Measurements from ENCODE around the gene GPATCH8.
"Not testable (repeated sequence)": the region's sequence is repeated elsewhere in the genome, so short reads cannot be mapped to it uniquely, and the experiment has no call there.

GPATCH8 gene

DNA sequence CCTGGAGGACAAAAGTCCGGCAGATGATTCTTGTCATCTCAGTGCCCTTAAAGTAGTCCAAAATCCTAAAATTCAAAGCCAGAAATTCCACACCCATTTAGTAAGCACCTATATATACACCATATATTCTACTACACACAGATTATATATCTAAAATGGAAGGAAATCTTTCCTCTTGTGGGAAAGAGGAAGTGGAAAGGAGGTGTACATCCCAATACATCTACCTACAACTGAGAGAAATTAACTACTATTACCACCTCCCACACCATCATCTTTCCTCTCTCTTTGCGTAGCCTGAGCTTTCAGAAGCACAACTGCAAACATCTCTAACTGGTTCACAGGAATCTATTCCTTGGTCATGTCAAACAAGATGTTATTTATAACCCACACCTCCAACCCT is 108.4 kb downstream of the GPATCH8 start:
- 89 to 100% methylated on average over 2 of the region's 2 CpGs for WGBS, 2 experiments (ENCODE audit: insufficient coverage in 2 of 2)
- no peaks in the 10 kb centered on the region for H3K9me3 ChIP-seq (ENCODE audit: control insufficient read depth, low read length)
- peaks cover 3% of the 10 kb centered on the region for H3K4me1 ChIP-seq (ENCODE audit: control insufficient read depth, insufficient read depth, low read length, poor library complexity, severe bottlenecking)
- peaks cover 43% of the 10 kb centered on the region for H3K36me3 ChIP-seq (ENCODE audit: control insufficient read depth, insufficient read depth, low read length)
- no peak overlapping the region for H3K4me3 ChIP-seq (ENCODE audit: extremely low read depth, insufficient read depth, low read length, poor library complexity, severe bottlenecking)
- H3K27ac ChIP-seq (ENCODE audit: low read depth, low read length, severe bottlenecking): no peak overlapping the region

DNA sequence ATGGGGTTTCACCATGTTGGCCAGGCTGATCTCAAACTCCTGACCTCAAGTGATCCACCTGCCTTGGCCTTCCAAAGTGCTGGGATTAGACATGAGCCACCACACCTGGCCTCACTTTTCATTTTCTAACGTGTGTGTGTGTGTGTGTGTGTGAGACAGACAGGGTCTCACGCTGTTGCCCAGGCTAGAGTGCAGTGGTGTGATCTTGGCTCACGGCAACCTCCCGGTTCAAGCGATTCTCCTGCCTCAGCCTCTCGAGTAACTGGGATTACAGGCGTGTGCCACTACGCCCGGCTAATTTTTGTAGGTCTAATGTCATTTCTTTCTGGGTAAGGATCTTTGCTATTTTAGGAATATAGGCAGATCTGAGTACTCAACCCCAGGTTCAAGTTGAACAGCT is 109.1 kb downstream of the GPATCH8 start:
- not testable (repeated sequence) for H3K27ac ChIP-seq (ENCODE audit: low read depth, low read length, severe bottlenecking); H3K4me3 ChIP-seq (ENCODE audit: extremely low read depth, insufficient read depth, low read length, poor library complexity, severe bottlenecking); H3K4me1 ChIP-seq (ENCODE audit: control insufficient read depth, insufficient read depth, low read length, poor library complexity, severe bottlenecking); H3K9me3 ChIP-seq (ENCODE audit: control insufficient read depth, low read length)
- WGBS, 2 experiments (ENCODE audit: insufficient coverage in 2 of 2): 95 to 97% methylated on average over 6 to 8 of the region's 9 CpGs
- peaks cover 36% of the 10 kb centered on the region for H3K36me3 ChIP-seq (ENCODE audit: control insufficient read depth, insufficient read depth, low read length)

DNA sequence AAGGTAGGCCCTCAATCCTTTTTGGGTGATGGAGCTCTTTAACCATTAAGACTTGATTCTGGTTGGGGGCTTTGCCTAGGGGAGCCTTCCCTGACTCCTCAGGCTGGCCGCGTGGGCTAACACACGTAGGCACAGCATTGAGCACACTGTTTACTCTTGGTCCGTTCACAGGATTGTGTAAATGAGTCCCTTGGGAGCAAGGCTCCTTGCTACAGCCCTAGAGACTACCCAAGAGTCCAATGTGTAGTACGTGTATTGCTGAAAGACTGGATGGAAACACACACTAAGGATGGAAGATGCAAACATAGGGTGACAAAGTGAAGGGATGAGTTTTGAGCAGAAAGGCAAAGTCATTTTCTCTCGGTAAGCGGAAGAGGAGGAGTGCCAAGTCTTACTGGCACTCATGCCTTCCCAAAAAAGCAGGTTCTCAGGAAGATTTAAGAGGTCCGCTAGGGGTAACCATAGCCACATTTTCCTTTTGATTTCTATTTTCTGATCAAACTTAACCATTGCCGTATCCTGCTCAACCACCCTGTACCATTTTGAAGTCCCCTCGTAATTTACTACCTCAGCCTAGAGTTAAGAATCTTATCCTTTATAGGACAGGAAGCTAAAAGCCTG is 112.8 kb downstream of the GPATCH8 start:
- H3K4me1 ChIP-seq (ENCODE audit: control insufficient read depth, insufficient read depth, low read length, poor library complexity, severe bottlenecking): peaks cover 3% of the 10 kb centered on the region
- 95% methylated on average over 9 of the region's 10 CpGs for WGBS, 2 experiments (ENCODE audit: insufficient coverage in 2 of 2)
- H3K4me3 ChIP-seq (ENCODE audit: extremely low read depth, insufficient read depth, low read length, poor library complexity, severe bottlenecking): no peak overlapping the region
- H3K36me3 ChIP-seq (ENCODE audit: control insufficient read depth, insufficient read depth, low read length): peaks cover 1% of the 10 kb centered on the region
- H3K27ac ChIP-seq (ENCODE audit: low read depth, low read length, severe bottlenecking): no peak overlapping the region
- no peaks in the 10 kb centered on the region for H3K9me3 ChIP-seq (ENCODE audit: control insufficient read depth, low read length)

DNA sequence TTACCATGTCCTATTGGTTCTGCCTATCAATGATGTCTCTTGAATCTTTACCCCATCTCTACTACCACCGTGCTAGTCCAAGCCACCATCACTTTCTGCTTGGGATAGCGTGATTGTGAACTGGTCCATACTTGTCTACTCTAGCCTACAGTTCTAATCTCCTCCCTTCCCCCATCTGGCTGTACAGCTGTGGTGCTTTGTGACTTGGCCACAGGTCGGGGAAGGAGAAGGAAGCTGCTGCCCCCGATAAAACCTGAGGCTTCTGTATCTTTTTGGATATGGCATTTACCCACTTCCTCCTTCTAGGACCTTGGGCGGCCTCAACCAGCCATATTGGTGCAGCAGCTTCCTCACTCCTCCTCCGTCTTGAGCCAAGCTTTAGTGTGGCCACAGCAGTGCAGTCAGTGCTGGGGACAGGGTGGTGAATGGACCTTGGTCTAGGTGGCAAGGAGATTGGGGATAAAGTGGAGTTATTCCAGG is 113.4 kb downstream of the GPATCH8 start:
- WGBS, 2 experiments (ENCODE audit: insufficient coverage in 2 of 2): 82 to 94% methylated on average over 4 to 5 of the region's 6 CpGs
- H3K36me3 ChIP-seq (ENCODE audit: control insufficient read depth, insufficient read depth, low read length): no peaks in the 10 kb centered on the region
- no peaks in the 10 kb centered on the region for H3K9me3 ChIP-seq (ENCODE audit: control insufficient read depth, low read length)
- no peak overlapping the region for H3K27ac ChIP-seq (ENCODE audit: low read depth, low read length, severe bottlenecking)
- H3K4me1 ChIP-seq (ENCODE audit: control insufficient read depth, insufficient read depth, low read length, poor library complexity, severe bottlenecking): peaks cover 3% of the 10 kb centered on the region
- no peak overlapping the region for H3K4me3 ChIP-seq (ENCODE audit: extremely low read depth, insufficient read depth, low read length, poor library complexity, severe bottlenecking)

DNA sequence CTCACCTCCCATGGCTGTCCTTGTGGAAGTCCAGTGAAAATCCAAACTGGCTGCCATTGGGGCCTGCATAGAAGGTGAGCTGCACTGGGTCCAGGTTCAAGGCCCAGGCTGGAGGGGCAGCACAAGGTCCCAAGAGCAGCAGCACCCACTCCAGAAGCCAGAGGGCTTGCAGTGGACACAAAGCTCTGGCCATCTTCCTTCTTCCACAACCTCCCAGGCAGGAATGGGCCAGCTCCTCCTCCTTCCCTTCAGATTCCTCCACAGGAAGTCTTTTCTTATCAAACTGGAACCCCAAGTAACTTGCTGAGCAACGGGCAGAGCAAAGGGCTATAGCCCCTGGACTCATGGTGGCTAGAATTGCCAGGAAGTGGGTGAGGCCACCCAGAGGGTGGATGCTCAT is 113.9 kb downstream of the GPATCH8 start, which contains the start of gene ITGA2B:
Gene ITGA2B (minus strand): TSS at position 369 of the 400 bp plus-strand sequence. CDS start 176 bp downstream, at position 193.
- Histone ChIP-seq H3K4me1 (ENCODE audit: control insufficient read depth, insufficient read depth, low read length, poor library complexity, severe bottlenecking) (peaks cover 3% of the 10 kb centered on the region), H3K9me3 (ENCODE audit: control insufficient read depth, low read length) (no peaks in the 10 kb centered on the region), H3K36me3 (ENCODE audit: control insufficient read depth, insufficient read depth, low read length) (no peaks in the 10 kb centered on the region), H3K27ac (ENCODE audit: low read depth, low read length, severe bottlenecking) (no peak within 1 kb of the TSS), H3K4me3 (ENCODE audit: extremely low read depth, insufficient read depth, low read length, poor library complexity, severe bottlenecking) (no peak within 1 kb of the TSS)
- WGBS, 2 experiments (ENCODE audit: insufficient coverage in 2 of 2): 67 to 80% methylated on average over 1 of the region's 1 CpG

DNA sequence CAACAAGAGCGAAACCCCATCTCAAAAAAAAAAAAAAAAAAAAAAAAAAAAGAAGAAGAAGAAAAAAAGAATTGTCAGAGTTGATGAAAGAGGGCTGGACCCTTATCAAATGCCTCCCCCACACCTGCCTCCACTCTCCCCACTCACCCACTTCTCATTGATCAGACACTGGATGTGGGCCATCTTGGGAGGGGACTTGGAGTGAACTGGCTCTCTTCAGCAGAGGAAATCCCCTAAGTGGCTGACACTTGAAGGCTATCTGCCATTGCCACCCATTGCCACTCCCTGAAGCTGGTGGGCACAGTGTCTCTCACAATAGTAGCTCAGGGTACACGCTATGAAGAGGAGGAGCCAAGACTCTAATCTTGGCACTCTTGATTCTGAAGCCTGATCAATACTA is 115.4 kb downstream of the GPATCH8 start:
- H3K36me3 ChIP-seq (ENCODE audit: control insufficient read depth, insufficient read depth, low read length): no peaks in the 10 kb centered on the region
- no peak overlapping the region for H3K27ac ChIP-seq (ENCODE audit: low read depth, low read length, severe bottlenecking)
- H3K4me3 ChIP-seq (ENCODE audit: extremely low read depth, insufficient read depth, low read length, poor library complexity, severe bottlenecking): no peak overlapping the region
- no CpG with 5 or more reads among the region's 2 CpGs for WGBS, 2 experiments (ENCODE audit: insufficient coverage in 2 of 2)
- H3K4me1 ChIP-seq (ENCODE audit: control insufficient read depth, insufficient read depth, low read length, poor library complexity, severe bottlenecking): no peaks in the 10 kb centered on the region
- H3K9me3 ChIP-seq (ENCODE audit: control insufficient read depth, low read length): no peaks in the 10 kb centered on the region

DNA sequence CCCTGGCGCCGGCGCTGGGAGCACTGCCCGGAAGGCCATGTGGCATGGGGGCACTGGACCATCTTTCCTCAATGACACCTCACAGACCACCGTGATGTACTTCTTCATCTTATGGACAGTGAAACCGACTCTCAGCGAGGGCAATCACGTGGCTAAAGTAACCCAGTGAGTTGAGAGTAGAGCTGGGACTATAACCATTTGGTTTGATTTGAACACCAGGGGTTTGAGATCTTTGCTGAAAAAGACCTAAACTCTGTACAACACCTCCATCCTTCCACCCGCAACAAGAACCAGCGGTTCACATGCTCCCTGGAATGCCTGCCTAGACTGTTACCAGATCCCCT is 117.1 kb downstream of the GPATCH8 start:
- Histone ChIP-seq H3K36me3 (ENCODE audit: control insufficient read depth, insufficient read depth, low read length) (no peaks in the 10 kb centered on the region), H3K27ac (ENCODE audit: low read depth, low read length, severe bottlenecking) (no peak overlapping the region), H3K4me3 (ENCODE audit: extremely low read depth, insufficient read depth, low read length, poor library complexity, severe bottlenecking) (no peak overlapping the region), H3K9me3 (ENCODE audit: control insufficient read depth, low read length) (no peaks in the 10 kb centered on the region), H3K4me1 (ENCODE audit: control insufficient read depth, insufficient read depth, low read length, poor library complexity, severe bottlenecking) (no peaks in the 10 kb centered on the region)
- 79 to 94% methylated on average over 6 of the region's 10 CpGs for WGBS, 2 experiments (ENCODE audit: insufficient coverage in 2 of 2)

DNA sequence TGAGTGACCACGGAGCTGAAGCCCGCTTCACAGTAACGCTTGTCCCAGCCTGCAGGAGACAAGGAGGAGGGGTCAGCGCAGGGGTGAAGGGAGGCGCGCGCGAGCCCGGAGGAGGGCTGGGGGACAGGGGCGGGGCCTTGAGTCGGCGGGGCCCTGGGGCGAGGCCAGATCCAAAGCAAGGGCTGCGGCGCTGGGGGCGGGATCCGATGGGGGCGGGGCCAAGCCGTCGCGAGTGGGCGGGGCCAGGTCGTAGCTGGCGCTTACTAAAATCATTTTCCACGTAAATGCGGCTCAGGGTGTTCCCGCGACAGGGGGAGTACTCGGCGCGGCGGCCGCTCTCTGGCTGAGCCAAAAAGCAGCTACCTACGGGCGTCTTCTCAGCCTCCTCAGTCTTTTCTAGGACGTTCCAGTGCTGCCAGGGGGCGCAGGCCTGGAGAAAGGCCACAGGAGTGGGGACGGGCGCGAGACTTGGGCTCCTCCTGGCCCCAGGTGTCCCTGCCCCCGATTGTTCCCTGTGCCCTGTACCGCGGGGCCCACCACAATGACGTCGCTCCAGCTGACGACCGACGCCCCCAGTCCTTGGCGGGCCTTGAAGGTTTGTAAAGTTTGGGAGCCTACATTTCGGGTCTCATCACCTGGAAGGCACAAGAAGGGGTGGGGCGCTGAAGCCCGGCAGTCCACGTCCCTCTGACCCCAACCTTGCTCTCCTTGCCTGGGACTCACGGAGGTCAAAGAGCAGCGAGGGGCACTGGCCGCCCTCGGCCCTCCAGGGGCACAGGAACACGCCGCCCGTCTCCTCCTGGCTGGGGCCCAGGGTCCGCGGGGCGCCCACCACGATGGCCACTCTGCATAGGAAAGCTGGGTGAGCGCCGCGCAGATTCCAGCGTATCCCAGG is 117.7 kb downstream of the GPATCH8 start:
- Histone ChIP-seq H3K27ac (ENCODE audit: low read depth, low read length, severe bottlenecking) (no peak overlapping the region), H3K9me3 (ENCODE audit: control insufficient read depth, low read length) (no peaks in the 10 kb centered on the region), H3K36me3 (ENCODE audit: control insufficient read depth, insufficient read depth, low read length) (no peaks in the 10 kb centered on the region), H3K4me3 (ENCODE audit: extremely low read depth, insufficient read depth, low read length, poor library complexity, severe bottlenecking) (peak overlapping the region; percentile 39), H3K4me1 (ENCODE audit: control insufficient read depth, insufficient read depth, low read length, poor library complexity, severe bottlenecking) (no peaks in the 10 kb centered on the region)
- WGBS, 2 experiments (ENCODE audit: insufficient coverage in 2 of 2): 29% methylated on average over 61 to 65 of the region's 68 CpGs

DNA sequence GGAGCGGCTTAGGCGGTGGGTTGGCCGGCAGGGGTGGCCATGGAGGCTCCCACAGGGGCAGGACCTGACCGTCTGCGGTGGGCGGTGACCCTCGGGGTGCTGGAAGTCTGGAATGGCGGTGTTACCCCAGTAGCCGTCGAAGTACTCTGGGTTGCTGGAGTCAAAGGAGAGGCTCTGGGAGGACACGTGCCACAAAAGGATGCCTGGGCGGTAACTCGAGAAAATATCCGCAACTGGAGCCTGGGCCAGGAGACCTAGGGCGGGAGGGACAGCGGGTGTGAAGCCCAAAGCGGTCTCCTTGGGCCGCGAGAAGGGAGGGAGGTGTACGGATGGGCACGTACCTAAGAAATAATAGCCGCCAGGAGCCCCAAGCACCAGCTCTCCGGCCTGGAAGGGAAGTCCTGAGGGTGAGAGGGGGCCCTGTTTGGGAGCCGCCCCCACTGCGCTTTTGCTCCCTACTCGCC is 118.4 kb downstream of the GPATCH8 start:
- Histone ChIP-seq H3K4me3 (ENCODE audit: extremely low read depth, insufficient read depth, low read length, poor library complexity, severe bottlenecking) (peak overlapping the region; percentile 39), H3K27ac (ENCODE audit: low read depth, low read length, severe bottlenecking) (no peak overlapping the region), H3K4me1 (ENCODE audit: control insufficient read depth, insufficient read depth, low read length, poor library complexity, severe bottlenecking) (no peaks in the 10 kb centered on the region), H3K9me3 (ENCODE audit: control insufficient read depth, low read length) (no peaks in the 10 kb centered on the region), H3K36me3 (ENCODE audit: control insufficient read depth, insufficient read depth, low read length) (no peaks in the 10 kb centered on the region)
- WGBS, 2 experiments (ENCODE audit: insufficient coverage in 2 of 2): 5 to 6% methylated on average over 23 to 26 of the region's 26 CpGs

DNA sequence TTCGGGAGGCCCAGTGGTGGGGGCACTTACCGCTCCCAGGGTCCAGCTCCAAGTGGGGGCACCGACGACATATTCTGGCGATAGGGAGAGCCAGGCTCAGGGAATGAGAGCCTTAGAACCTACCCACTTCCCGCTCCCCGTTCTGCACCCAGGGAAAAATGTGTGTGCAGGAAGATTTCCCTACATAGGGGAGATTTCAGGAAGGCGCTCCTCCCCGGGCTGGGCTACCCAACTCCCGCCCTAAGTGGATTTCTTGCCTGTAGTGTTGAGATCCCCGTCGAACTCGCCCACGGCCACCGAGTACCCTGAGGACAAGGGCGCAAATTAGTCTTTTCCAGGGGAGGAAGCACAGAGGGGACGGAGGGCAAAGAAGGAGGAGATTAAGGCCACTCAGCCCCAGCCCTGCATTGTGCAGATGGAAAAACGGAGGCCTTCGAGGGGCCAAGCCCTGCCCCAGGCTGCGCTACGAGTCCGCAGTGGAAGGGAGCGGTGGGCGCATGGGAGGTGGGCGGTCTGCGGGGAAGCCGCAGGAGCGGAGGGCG is 118.9 kb downstream of the GPATCH8 start:
- H3K36me3 ChIP-seq (ENCODE audit: control insufficient read depth, insufficient read depth, low read length): no peaks in the 10 kb centered on the region
- H3K4me1 ChIP-seq (ENCODE audit: control insufficient read depth, insufficient read depth, low read length, poor library complexity, severe bottlenecking): no peaks in the 10 kb centered on the region
- H3K27ac ChIP-seq (ENCODE audit: low read depth, low read length, severe bottlenecking): no peak overlapping the region
- H3K4me3 ChIP-seq (ENCODE audit: extremely low read depth, insufficient read depth, low read length, poor library complexity, severe bottlenecking): peak overlapping the region; percentile 39
- no peaks in the 10 kb centered on the region for H3K9me3 ChIP-seq (ENCODE audit: control insufficient read depth, low read length)
- WGBS, 2 experiments (ENCODE audit: insufficient coverage in 2 of 2): 43 to 49% methylated on average over 17 to 24 of the region's 29 CpGs
